Stomach (tissue), 9 donors: ENCODE measurements around the gene RABGEF1. TPM values are rescaled to one million over a fixed set of nuclear protein-coding genes. Genes with fewer than 3 reads are reported as not detected.

Source experiments
- DNase-seq, 2 donors: peaks; one replicate each; pipeline versions ENCODE4 v3.0.0 to v3.0.0-alpha.2; 2013 to 2019
- H3K27ac ChIP-seq, 5 donors: fragments of 200-600 bp in 4 of 5; sonication (generic) in 4 of 5; one replicate each; pipeline ENCODE4 v1.5.1; 2013 to 2019; ENCODE audit warnings: mild to moderate bottlenecking in 1 of 5, moderate library complexity in 1 of 5
- H3K27me3 ChIP-seq, 3 donors: fragments of 200-600 bp; sonication (generic); one replicate each; pipeline ENCODE4 v1.5.1; 2017 to 2019; ENCODE audit warnings: mixed run types in 1 of 3
- H3K36me3 ChIP-seq, 4 donors: fragments of 200-600 bp; sonication (generic); 1 replicate in 3 of 4; 2 replicates in 1 of 4; pipeline ENCODE4 v1.5.1; 2016 to 2019
- H3K4me1 ChIP-seq, 4 donors: fragments of 200-600 bp; sonication (generic); one replicate each; pipeline ENCODE4 v1.5.1; 2016 to 2019
- H3K4me3 ChIP-seq, 4 donors: fragments of 200-600 bp; sonication (generic) in 3 of 4; one replicate each; pipeline ENCODE4 v1.5.1; 2016 to 2019; ENCODE audit warnings: mild to moderate bottlenecking in 1 of 4
- H3K9me3 ChIP-seq, 4 donors: fragments of 200-600 bp; sonication (generic); one replicate each; pipeline ENCODE4 v1.5.1; 2016 to 2019
- CTCF ChIP-seq, 7 experiments: fragments of 450-650 bp in 4 of 7; fragments of 200-600 bp in 3 of 7; sonication (generic) in 3 of 7; IDR thresholded peaks; one replicate each; pipeline ENCODE4 v1.5.1; 2016 to 2019; ENCODE audit warnings: antibody characterized with exemption in 7 of 7, control low read depth in 2 of 7, mild to moderate bottlenecking in 1 of 7
- EP300 ChIP-seq: sonication (generic); formaldehyde crosslinking; IDR thresholded peaks from one replicate; pipeline ENCODE4 v1.6.1; 2017; ENCODE audit warnings: antibody characterized with exemption
- POLR2A ChIP-seq, 4 donors: fragments of 450-650 bp; IDR thresholded peaks; one replicate each; pipeline ENCODE4 v1.6.1; 2016; ENCODE audit warnings: antibody characterized with exemption in 4 of 4, control low read depth in 2 of 4, mild to moderate bottlenecking in 1 of 4, moderate library complexity in 1 of 4
- POLR2AphosphoS5 ChIP-seq, 3 donors: sonication (generic); formaldehyde crosslinking; IDR thresholded peaks; one replicate each; pipeline ENCODE4 v1.6.1; 2016; ENCODE audit warnings: antibody characterized with exemption in 3 of 3
- WGBS, 5 donors: extraction: QIAGEN DNeasy Blood & Tissue Kit in 3 of 5; methylation state at CpG; one replicate each; pipeline versions ENCODE4 v1.1.5 to v1.1.7; 2013 to 2018; 5-methylcytosine and 5-hydroxymethylcytosine counted together
- intact Hi-C: fragments of 100-400 bp; cut with DNase I; formaldehyde crosslinking; loops from one replicate; pipeline ENCODE4 v1.15.1; 2023; ENCODE audit warnings: low total_unique reads
- polyA plus RNA-seq, 3 donors: library from polyadenylated mRNA; stranded (reverse); fragments of 200-250 nt; gene quantifications; one replicate each; pipeline ENCODE4 v1.2.3, GENCODE V29; 2013
- total RNA-seq, 5 donors: library from RNA; depleted of rRNA; stranded (reverse); fragments of >200 nt; gene quantifications; one replicate each; pipeline versions ENCODE4 v1.1.0 to v1.2.3, GENCODE V29; 2014 to 2016
- donor health status: healthy with polysubstance abuse.
- donor health status: Bipolar disorder and iron deficiency.
- donor health status: healthy.

Gene RABGEF1
- total and polyA plus RNA-seq, 8 donors: 10.1 to 61.6 (median 20.8) TPM

- no peak overlapping the region for H3K27ac ChIP-seq
- intact Hi-C loops: no loop called here
- H3K36me3 ChIP-seq: peaks cover 0 to 55% (median 28%) of the 10 kb centered on the region in 4 donors
- H3K9me3 ChIP-seq: peaks cover 0 to 15% (median 10%) of the 10 kb centered on the region in 4 donors
- 88 to 100% (median 98%) methylated on average over 2 of the region's 2 CpGs for WGBS, 5 donors
- no peak for TF ChIP-seq EP300
- TF ChIP-seq CTCF (IDR thresholded peaks at IDR 0.05): no peak
- no peaks in the 10 kb centered on the region for H3K27me3 ChIP-seq
- H3K4me1 ChIP-seq: no peaks in the 10 kb centered on the region
- no peak overlapping the region for H3K4me3 ChIP-seq
- no peak for DNase-seq
Measured at GRCh38 chr7:66725843-66726242, 14.7 kb upstream of the RABGEF1 start.

- TF ChIP-seq POLR2A (IDR thresholded peaks at IDR 0.05) (no peak), EP300 (no peak), CTCF (IDR thresholded peaks at IDR 0.05) (no peak)
- intact Hi-C loops: no loop called here
- H3K4me1 ChIP-seq: no peaks in the 10 kb centered on the region
- DNase-seq: no peak
- no peak overlapping the region for H3K27ac ChIP-seq
- peaks cover 0 to 15% (median 10%) of the 10 kb centered on the region in 4 donors for H3K9me3 ChIP-seq
- H3K27me3 ChIP-seq: no peaks in the 10 kb centered on the region
- peaks cover 0 to 46% (median 24%) of the 10 kb centered on the region in 4 donors for H3K36me3 ChIP-seq
- WGBS, 5 donors: 87 to 97% (median 91%) methylated on average over 3 of the region's 3 CpGs
- no peak overlapping the region for H3K4me3 ChIP-seq
Measured at GRCh38 chr7:66727058-66727457, 13.5 kb upstream of the RABGEF1 start.

- Histone ChIP-seq H3K9me3 (peaks cover 0 to 14% (median 9%) of the 10 kb centered on the region in 4 donors), H3K36me3 (peaks cover 0 to 36% (median 18%) of the 10 kb centered on the region in 4 donors), H3K4me3 (no peak overlapping the region), H3K27ac (no peak overlapping the region), H3K27me3 (no peaks in the 10 kb centered on the region), H3K4me1 (no peaks in the 10 kb centered on the region)
- no peak for DNase-seq
- 86 to 90% (median 88%) methylated on average over 6 of the region's 6 CpGs for WGBS, 5 donors
- TF ChIP-seq POLR2A (IDR thresholded peaks at IDR 0.05): no peak
- intact Hi-C loops: no loop called here
Measured at GRCh38 chr7:66728571-66728970, 12.0 kb upstream of the RABGEF1 start.

- Histone ChIP-seq H3K27me3 (no peaks in the 10 kb centered on the region), H3K4me1 (no peaks in the 10 kb centered on the region), H3K27ac (no peak overlapping the region), H3K9me3 (peaks cover 0 to 7% (median 5%) of the 10 kb centered on the region in 4 donors), H3K36me3 (peaks cover 0 to 29% (median 15%) of the 10 kb centered on the region in 4 donors), H3K4me3 (no peak overlapping the region)
- 96 to 99% (median 97%) methylated on average over 3 of the region's 3 CpGs for WGBS, 5 donors
- intact Hi-C loops: no loop called here
- DNase-seq: no peak
- TF ChIP-seq EP300 (no peak), POLR2A (IDR thresholded peaks at IDR 0.05) (no peak), POLR2AphosphoS5 (IDR thresholded peaks at IDR 0.05) (no peak), CTCF (IDR thresholded peaks at IDR 0.05) (no peak)
Measured at GRCh38 chr7:66729274-66729673, 11.3 kb upstream of the RABGEF1 start.

GRCh38 chr7:66731986-66732385 is 8.5 kb upstream of the RABGEF1 start:
- Histone ChIP-seq H3K9me3 (peaks cover 0 to 12% (median 8%) of the 10 kb centered on the region in 4 donors), H3K36me3 (peaks cover 0 to 27% (median 14%) of the 10 kb centered on the region in 4 donors), H3K27ac (no peak overlapping the region), H3K4me1 (peaks cover 0 to 2% (median under 1%) of the 10 kb centered on the region in 4 donors), H3K4me3 (no peak overlapping the region), H3K27me3 (no peaks in the 10 kb centered on the region)
- DNase-seq: no peak
- TF ChIP-seq POLR2AphosphoS5 (IDR thresholded peaks at IDR 0.05): no peak
- no peak for TF ChIP-seq EP300
- TF ChIP-seq POLR2A (IDR thresholded peaks at IDR 0.05): no peak
- TF ChIP-seq CTCF (IDR thresholded peaks at IDR 0.05): no peak
- intact Hi-C loops: no loop called here
- 47 to 80% (median 77%) methylated on average over 1 to 11 of the region's 11 CpGs for WGBS, 5 donors
